T-helper 9 cell (primary cell): ENCODE measurements around the gene IFI27L2.

Source experiments
- DNase-seq: peaks from one replicate; pipeline ENCODE4 v3.0.0-alpha.2; 2020

The IFI27L2 gene

DNA sequence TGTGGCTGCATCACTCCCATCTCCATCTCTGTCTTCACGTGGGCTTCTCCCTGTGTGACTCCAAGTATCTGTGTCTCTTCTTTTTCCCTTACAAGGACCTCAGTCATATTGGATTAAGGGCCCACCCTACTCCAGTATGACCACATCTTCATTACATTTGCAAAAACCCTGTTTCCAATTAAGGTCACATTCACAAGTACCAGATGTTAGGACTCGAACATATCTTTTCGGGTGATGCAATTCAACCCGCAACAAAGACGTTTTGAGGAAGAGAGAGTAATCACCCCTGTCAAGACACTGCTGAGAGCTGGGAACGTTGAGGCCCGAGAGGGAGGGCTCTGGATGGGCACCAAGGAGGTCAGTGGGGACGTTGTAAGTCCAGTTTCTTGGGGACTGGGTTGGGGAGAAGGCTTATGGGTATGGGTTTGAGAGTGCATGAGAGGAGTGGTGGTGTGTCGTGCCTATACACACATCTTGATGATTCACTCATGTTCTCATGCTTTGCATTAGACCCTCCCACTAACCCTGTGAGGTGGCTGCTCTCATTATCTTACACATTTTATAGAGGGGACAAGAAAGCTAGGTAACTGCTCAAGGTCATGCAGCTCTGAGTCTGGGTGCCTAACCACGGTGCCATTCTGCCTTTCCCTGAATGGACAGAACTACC, 30.9 kb downstream of the IFI27L2 start:
- DNase-seq = no peak

DNA sequence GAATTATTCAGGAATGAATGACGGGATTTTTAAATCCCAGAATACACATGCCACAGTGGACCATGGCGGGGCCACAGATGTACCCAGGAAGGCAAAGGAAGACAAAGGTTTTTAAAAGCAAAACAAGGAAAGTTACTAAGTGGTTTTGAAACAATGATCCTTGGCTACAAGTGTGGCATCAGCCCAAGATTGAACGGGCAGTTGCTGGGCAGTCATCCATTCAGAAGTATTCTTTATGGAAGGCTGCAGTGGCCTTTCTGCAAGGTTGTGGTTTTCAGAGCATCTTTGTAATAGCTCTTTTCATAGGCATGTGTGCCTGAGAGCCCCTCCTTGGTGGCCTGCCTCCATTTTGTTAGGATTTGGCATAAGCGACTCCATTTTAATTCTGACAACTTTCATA, 32.3 kb downstream of the IFI27L2 start:
- no peak for DNase-seq

DNA sequence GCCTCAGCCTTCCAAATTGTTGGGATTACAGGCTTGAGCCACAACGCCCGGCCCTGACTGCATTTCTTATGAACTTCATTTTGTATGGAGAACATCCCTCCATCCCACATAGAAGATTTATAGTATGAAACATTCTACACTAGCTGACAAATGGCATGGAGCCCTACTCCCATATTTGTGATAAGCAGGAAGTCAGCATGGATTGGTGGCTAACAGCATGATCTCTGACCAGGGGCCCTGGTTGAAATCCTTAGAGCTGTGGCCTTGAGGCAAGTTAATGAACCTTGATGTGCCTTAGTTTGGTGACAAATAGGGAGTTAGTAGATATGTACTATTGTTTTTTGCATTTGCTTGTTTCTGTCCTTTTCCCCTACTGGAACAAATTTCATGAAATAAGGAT, 36.0 kb downstream of the IFI27L2 start:
- DNase-seq = no peak

DNA sequence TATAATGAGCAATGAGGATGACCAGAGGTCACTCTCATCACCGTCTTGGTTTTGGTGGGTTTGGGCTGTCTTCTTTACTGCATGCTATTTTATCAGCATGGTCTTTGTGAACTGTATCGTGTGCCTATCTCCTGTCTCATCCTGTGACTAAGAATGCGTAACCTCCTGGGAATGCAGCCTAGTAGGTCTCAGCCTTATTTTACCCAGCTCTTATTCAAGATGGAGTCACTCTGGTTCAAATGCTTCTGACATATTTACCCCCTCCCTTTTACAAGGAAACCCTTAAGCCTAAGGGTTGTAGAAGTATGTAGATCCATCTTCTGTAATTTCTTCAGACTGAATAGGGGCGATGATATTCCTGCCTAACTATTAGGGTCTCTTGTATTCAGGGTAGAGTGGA, 39.9 kb downstream of the IFI27L2 start:
- DNase-seq = no peak

DNA sequence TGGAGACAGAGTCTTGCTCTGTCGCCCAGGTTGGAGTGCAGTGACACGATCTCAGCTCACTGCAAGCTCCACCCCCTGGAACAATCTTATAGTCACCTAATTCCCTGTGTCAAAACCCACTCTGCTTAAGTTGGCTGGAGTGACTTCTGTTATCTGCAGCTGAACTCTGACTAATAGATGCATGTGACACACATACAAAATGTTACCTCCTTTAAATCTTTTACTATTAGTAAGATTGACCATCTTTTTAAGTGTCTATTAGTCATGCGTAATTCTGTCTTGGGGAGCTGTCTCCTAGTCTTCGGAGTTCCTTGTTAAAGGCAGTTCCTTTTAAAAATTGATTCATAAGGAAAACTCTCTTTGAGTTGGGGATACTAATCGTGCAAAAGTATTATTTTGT, 40.9 kb downstream of the IFI27L2 start:
- DNase-seq = no peak

DNA sequence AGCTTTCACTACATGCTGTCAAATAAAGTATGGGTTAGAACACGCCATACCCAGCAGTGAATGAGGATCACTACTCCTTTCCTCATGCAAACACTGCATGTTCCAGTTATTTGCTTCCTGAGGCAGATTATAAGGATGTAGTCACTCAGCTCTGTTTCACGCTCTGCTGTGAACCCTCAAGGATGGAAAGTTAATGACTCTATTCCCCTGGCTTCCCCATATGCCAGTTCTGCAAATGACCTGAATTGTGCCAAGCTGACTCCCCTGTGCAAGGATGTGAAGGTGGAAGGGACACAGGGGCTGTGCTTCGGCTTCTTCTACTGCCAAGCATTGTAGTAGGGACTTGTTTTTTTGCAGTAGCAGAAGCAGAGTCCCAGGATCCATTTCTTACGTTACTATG, 41.5 kb downstream of the IFI27L2 start:
- no peak for DNase-seq

DNA sequence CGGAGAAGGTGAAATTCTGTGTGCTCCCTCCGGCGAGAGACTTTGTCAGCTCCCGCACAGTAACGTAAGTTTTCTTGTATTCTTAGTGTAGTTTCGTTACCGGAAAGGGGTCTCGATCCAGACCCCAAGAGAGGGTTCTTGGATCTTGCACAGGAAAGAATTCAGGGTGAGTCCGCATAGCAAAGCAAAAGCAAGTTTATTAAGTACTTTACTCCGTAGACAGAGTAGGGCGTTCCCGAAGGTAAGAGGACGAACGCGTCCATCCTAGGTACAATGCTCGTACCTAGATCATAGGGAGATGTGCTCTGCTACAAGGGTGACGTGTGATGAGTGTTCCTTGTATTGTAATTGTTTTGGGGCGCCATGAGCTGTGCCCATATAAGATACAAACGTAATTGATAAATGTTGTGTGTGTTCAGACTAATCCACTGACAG, 48.0 kb downstream of the IFI27L2 start:
- no peak for DNase-seq

DNA sequence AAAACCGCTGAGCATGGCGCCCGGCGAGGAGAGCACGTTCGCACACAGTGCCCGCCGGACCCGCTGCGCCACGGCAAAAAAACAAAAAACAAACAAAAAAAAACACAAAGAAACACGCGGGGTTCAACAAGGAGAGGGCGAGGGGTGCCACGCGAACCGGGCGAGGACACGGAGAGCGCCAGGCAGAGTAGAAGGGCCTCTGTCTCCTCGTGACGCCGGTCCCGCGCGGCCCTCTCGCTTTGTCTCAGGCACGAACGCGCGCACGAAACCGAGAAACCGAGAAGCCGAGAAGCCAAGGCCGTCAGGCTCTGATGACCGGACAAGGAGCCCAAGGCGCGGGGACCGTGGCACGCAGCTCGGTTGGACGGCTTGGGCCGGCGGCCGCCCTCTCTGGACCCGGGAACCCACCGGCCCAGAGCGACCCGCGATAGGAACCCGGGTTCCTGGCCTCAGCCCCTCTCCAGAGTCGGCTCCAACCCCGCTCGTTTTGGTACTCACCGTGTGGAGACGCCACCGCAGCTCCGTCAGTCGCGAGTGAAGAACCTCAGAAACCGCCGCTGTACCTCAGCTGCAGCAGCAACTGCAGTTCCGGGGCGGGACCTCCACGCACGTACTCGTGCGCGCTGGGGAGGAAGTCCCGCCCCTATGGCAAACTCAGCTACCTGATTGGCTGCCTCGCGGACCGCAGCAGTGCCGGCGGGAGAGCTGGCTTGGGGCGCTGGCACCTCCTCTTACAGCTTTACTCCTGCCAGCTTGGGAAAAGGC, 48.6 kb downstream of the IFI27L2 start, which contains the start of the genes DDX24 and IFI27L1:
DDX24 (minus strand) TSS at position 582 of the 765 bp plus-strand sequence. CDS start 1,460 bp downstream, outside the sequence.
IFI27L1 (plus strand) TSS at position 690 of the 765 bp plus-strand sequence. CDS start 15,628 bp downstream, outside the sequence.
- peak; percentile 95 for DNase-seq

DNA sequence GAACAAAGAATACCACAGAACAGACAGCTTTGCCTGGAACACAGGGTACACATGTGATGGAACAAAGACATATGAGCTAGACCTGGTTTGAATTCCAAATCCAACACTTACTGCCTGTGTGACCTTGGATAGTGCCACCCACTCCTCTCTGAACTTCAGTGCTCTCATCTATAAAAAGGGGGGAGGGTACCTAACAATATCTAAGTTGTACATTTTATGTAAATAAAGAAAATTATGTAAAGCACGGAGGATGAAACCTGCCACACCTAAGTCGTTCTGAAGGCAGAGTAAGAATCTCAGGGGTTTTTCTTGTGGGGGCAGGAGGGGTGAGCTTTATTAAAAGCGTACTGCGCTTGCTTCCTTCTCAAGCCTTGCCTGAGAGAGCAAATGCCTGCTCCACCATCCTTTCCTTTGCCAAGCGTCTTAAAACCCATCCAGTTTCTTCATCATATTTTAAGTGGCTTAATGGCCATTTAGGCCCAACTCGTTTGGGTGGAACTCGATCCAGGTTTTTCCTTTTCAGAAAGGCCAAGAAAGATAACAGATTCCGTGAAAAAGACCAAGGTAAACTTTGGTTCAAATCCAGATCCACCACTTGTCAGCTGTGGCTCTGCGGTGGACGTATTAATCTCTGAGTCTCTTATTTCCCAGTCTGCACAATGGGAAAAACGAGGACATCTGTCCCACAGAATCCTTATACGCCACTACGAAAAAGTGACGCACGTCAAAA, 49.3 kb downstream of the IFI27L2 start:
- DNase-seq = no peak

DNA sequence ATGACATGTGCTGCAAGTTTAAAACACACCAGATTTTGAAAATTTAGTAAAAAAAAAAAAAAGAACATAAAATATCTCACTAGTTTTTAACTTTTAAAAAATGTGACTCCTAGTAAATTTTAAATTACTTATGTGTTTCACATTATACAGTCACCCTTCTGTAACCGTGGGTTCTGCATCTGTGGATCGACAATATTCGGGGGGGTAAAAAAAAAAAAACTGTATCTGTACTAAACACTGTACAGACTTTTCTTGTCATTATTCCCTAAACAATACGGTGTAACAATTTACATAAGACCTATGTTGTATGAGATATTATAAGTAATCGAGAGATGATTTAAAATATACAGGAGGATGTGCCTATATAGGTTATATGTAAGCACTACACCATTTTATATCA, 51.6 kb downstream of the IFI27L2 start:
- DNase-seq = no peak
